Astrocyte (in vitro differentiated cells and primary cell): ENCODE results near the gene CYRIA. TPM values are rescaled to one million over a fixed set of nuclear protein-coding genes. Genes with fewer than 3 reads are reported as not detected.

Source experiments
- DNase-seq: peaks from one replicate; pipeline ENCODE4 v3.0.0-alpha.2; 2010; ENCODE audit warnings: low read depth
- FAIRE-seq: peaks from 2 replicates; lab custom pipeline; 2011; peaks lifted over from hg19 to GRCh38; lab: Jason Lieb, UNC
- H2AFZ ChIP-seq: 2 replicates; pipeline ENCODE4 v1.6.0; 2012; ENCODE audit warnings: low read depth, low read length, inconsistent platforms
- H3K27ac ChIP-seq: 2 replicates; pipeline ENCODE4 v1.5.1; 2011; ENCODE audit warnings: low read depth, low read length, inconsistent platforms
- H3K27me3 ChIP-seq: 2 replicates; pipeline ENCODE4 v1.6.0; 2011; ENCODE audit warnings: low read length, inconsistent platforms; ENCODE audit not compliant: insufficient read depth
- H3K36me3 ChIP-seq: 2 replicates; pipeline ENCODE4 v1.5.1; 2011; ENCODE audit warnings: low read length, inconsistent platforms; ENCODE audit not compliant: insufficient read depth
- H3K4me1 ChIP-seq: 2 replicates; pipeline ENCODE4 v1.5.1; 2011; ENCODE audit warnings: low read length, inconsistent platforms; ENCODE audit not compliant: insufficient read depth
- H3K4me2 ChIP-seq: 2 replicates; pipeline ENCODE4 v1.6.0; 2012; ENCODE audit warnings: low read length, inconsistent platforms
- H3K4me3 ChIP-seq: 2 replicates; pipeline ENCODE4 v1.5.1; 2011; ENCODE audit warnings: low read depth, mild to moderate bottlenecking, low read length, inconsistent platforms; ENCODE audit not compliant: insufficient read depth
- H3K79me2 ChIP-seq: 2 replicates; pipeline ENCODE4 v1.6.0; 2012; ENCODE audit warnings: mild to moderate bottlenecking, low read length, inconsistent platforms; ENCODE audit not compliant: insufficient read depth
- H3K9ac ChIP-seq: 2 replicates; pipeline ENCODE4 v1.6.0; 2012; ENCODE audit warnings: mild to moderate bottlenecking, low read length, inconsistent platforms
- H3K9me3 ChIP-seq: 2 replicates; pipeline ENCODE4 v1.5.1; 2012; ENCODE audit warnings: low read depth, mild to moderate bottlenecking, low read length, inconsistent platforms; ENCODE audit not compliant: insufficient read depth
- H4K20me1 ChIP-seq: 2 replicates; pipeline ENCODE4 v1.6.0; 2012; ENCODE audit warnings: low read length, inconsistent platforms; ENCODE audit not compliant: insufficient read depth
- H3K27ac Mint-ChIP-seq: one replicate; pipeline ENCODE4 v1.8.0; 2021; ENCODE audit warnings: mild to moderate bottlenecking, mixed read lengths; ENCODE audit not compliant: unreplicated experiment
- H3K27me3 Mint-ChIP-seq: one replicate; pipeline ENCODE4 v1.8.0; 2021; ENCODE audit warnings: low read depth, mixed read lengths; ENCODE audit not compliant: unreplicated experiment
- H3K36me3 Mint-ChIP-seq: one replicate; pipeline ENCODE4 v1.8.0; 2021; ENCODE audit warnings: low read depth, mixed read lengths; ENCODE audit not compliant: unreplicated experiment
- H3K4me1 Mint-ChIP-seq: one replicate; pipeline ENCODE4 v1.8.0; 2021; ENCODE audit warnings: low read depth, mixed read lengths; ENCODE audit not compliant: unreplicated experiment
- H3K4me3 Mint-ChIP-seq: one replicate; pipeline ENCODE4 v1.8.0; 2021; ENCODE audit warnings: mild to moderate bottlenecking, moderate library complexity, mixed read lengths; ENCODE audit not compliant: unreplicated experiment
- H3K9me3 Mint-ChIP-seq: one replicate; pipeline ENCODE4 v1.8.0; 2021; ENCODE audit warnings: mild to moderate bottlenecking, mixed read lengths; ENCODE audit not compliant: unreplicated experiment
- CTCF ChIP-seq: IDR thresholded peaks from 2 replicates; pipeline ENCODE4 v1.5.1; 2011; ENCODE audit warnings: low read depth, mild to moderate bottlenecking, inconsistent platforms, low read length, moderate library complexity; ENCODE audit not compliant: insufficient read depth
- EZH2 ChIP-seq: IDR thresholded peaks from 2 replicates; pipeline ENCODE4 v1.6.1; 2012; ENCODE audit warnings: mild to moderate bottlenecking, low read length, inconsistent platforms; ENCODE audit not compliant: insufficient read depth
- total RNA-seq: library from RNA; stranded (reverse); gene quantifications from 2 replicates; pipeline ENCODE4 v1.2.1, GENCODE V29; 2021

CYRIA gene
- total RNA-seq, 1 donor from 2014 or later = 4.9 TPM

GRCh38 chr2:16623564-16624435, 41.8 kb downstream of the CYRIA start:
- peaks cover under 1% of the 10 kb centered on the region for H3K36me3 Mint-ChIP-seq
- H3K4me3 Mint-ChIP-seq = no peak overlapping the region
- H3K36me3 ChIP-seq = no peaks in the 10 kb centered on the region
- H3K79me2 ChIP-seq = no peaks in the 10 kb centered on the region
- no peak for FAIRE-seq
- no peak overlapping the region for H2AFZ ChIP-seq
- H3K4me3 ChIP-seq = no peak overlapping the region
- H3K4me1 ChIP-seq = peaks cover 34% of the 10 kb centered on the region
- H3K4me1 Mint-ChIP-seq = peaks cover 64% of the 10 kb centered on the region
- TF ChIP-seq CTCF (no peak), EZH2 (no peak)
- no peaks in the 10 kb centered on the region for H4K20me1 ChIP-seq
- no peaks in the 10 kb centered on the region for H3K9me3 Mint-ChIP-seq
- peak overlapping the region; percentile 11 for H3K27ac Mint-ChIP-seq
- no peak overlapping the region for H3K9ac ChIP-seq
- no peaks in the 10 kb centered on the region for H3K9me3 ChIP-seq
- H3K4me2 ChIP-seq = peak overlapping the region; percentile 30
- H3K27ac ChIP-seq = no peak overlapping the region
- no peaks in the 10 kb centered on the region for H3K27me3 Mint-ChIP-seq
- H3K27me3 ChIP-seq = no peaks in the 10 kb centered on the region
- DNase-seq = no peak

GRCh38 chr2:16623031-16623430, 42.6 kb downstream of the CYRIA start:
- peaks cover 34% of the 10 kb centered on the region for H3K4me1 ChIP-seq
- no peak overlapping the region for H2AFZ ChIP-seq
- H3K9me3 Mint-ChIP-seq = no peaks in the 10 kb centered on the region
- H3K4me2 ChIP-seq = peak overlapping the region; percentile 30
- peak overlapping the region; percentile 94 for H3K27ac Mint-ChIP-seq
- H3K4me1 Mint-ChIP-seq = peaks cover 61% of the 10 kb centered on the region
- H3K9ac ChIP-seq = no peak overlapping the region
- H3K27ac ChIP-seq = peak overlapping the region; percentile 56
- DNase-seq (peak; percentile 97), FAIRE-seq (no peak)
- TF ChIP-seq EZH2 (no peak), CTCF (no peak)
- no peak overlapping the region for H3K4me3 ChIP-seq
- H3K4me3 Mint-ChIP-seq = no peak overlapping the region
- no peaks in the 10 kb centered on the region for H3K79me2 ChIP-seq
- no peaks in the 10 kb centered on the region for H3K36me3 ChIP-seq
- no peaks in the 10 kb centered on the region for H4K20me1 ChIP-seq
- H3K36me3 Mint-ChIP-seq = peaks cover 3% of the 10 kb centered on the region
- peaks cover 3% of the 10 kb centered on the region for H3K27me3 Mint-ChIP-seq
- no peaks in the 10 kb centered on the region for H3K27me3 ChIP-seq
- H3K9me3 ChIP-seq = no peaks in the 10 kb centered on the region

GRCh38 chr2:16622399-16622968, 43.1 kb downstream of the CYRIA start:
- Histone ChIP-seq H2AFZ (no peak overlapping the region), H3K4me2 (peak overlapping the region; percentile 30), H3K9ac (no peak overlapping the region), H3K9me3 (no peaks in the 10 kb centered on the region), H3K27ac (peak overlapping the region; percentile 56), H3K79me2 (no peaks in the 10 kb centered on the region), H3K4me3 (no peak overlapping the region), H3K27me3 (no peaks in the 10 kb centered on the region), H3K36me3 (no peaks in the 10 kb centered on the region), H4K20me1 (no peaks in the 10 kb centered on the region), H3K4me1 (peaks cover 34% of the 10 kb centered on the region)
- H3K9me3 Mint-ChIP-seq = no peaks in the 10 kb centered on the region
- no peak for TF ChIP-seq EZH2
- no peak for TF ChIP-seq CTCF
- H3K27ac Mint-ChIP-seq = peak overlapping the region; percentile 94
- H3K4me1 Mint-ChIP-seq = peaks cover 58% of the 10 kb centered on the region
- peaks cover 3% of the 10 kb centered on the region for H3K27me3 Mint-ChIP-seq
- DNase-seq = peak; percentile 30
- peaks cover 3% of the 10 kb centered on the region for H3K36me3 Mint-ChIP-seq
- H3K4me3 Mint-ChIP-seq = no peak overlapping the region
- FAIRE-seq = no peak
